DMS 273 (cell line): Measurements from ENCODE around the gene LAIR2.

ENCODE experiments used
- DNase-seq: peaks from one replicate; lab custom pipeline; 2025; ENCODE audit not compliant: unreplicated experiment; lab: John Stamatoyannopoulos, UW

LAIR2 gene

GRCh38 chr19:54532528-54532927, 29.9 kb downstream of the LAIR2 start:
- DNase-seq: no peak

DNA sequence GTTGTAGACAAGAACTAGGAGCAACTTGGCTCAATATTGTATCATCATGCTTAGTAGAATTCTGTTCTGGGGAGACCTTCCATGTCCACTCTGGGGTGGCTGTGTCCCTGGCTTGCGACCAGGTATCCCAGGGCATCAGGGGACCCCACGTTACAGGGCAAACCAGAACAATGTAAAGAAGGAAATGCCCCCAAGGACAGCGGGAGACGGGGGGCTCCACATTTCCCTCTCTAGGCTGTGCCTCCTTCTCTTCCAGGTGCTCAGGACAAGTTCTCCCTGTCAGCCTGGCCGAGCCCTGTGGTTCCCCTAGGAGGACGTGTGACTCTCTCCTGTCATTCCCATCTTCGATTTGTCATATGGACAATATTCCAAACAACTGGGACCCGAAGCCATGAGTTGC, 30.8 kb downstream of the LAIR2 start:
- DNase-seq: no peak

DNA sequence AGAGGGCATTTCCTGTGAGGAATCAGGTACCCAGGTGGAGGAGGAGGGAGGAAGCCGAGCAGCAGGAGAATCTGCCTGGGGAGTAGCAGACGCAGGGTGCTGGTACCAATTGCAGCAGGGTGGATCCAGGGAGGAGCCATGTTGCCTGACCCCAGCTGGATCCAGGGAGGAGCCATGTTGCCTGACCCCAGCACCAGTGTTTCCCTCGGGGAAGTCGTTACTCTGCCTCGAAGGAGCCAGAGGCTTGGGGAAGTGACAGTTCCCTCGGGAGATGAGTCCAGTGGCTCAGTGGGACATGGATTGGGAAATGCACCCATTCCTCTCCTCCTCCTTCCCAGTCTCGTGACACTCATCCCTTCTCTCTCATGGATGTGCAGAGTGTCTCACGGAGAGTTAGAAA, 31.5 kb downstream of the LAIR2 start:
- no peak for DNase-seq

DNA sequence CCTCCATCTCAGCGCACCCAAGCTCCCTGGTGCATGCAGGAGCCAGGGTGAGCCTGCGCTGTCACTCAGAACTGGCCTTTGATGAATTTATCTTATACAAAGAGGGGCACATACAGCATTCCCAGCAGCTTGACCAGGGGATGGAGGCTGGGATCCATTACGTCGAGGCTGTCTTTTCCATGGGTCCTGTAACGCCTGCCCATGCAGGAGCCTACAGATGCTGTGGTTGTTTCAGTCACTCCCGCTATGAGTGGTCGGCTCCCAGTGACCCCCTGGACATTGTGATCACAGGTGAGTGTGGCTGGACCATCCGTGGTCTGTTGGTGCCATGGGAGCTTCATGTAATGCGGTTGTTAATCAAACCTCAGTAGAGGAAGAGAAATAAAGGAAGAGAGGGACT, 33.0 kb downstream of the LAIR2 start:
- DNase-seq: no peak

GRCh38 chr19:54536956-54537355, 34.3 kb downstream of the LAIR2 start:
- no peak for DNase-seq

- DNase-seq: no peak
Measured at GRCh38 chr19:54541712-54542111, 39.1 kb downstream of the LAIR2 start.

- DNase-seq: no peak
Measured at GRCh38 chr19:54548806-54549205, 46.2 kb downstream of the LAIR2 start.

DNA sequence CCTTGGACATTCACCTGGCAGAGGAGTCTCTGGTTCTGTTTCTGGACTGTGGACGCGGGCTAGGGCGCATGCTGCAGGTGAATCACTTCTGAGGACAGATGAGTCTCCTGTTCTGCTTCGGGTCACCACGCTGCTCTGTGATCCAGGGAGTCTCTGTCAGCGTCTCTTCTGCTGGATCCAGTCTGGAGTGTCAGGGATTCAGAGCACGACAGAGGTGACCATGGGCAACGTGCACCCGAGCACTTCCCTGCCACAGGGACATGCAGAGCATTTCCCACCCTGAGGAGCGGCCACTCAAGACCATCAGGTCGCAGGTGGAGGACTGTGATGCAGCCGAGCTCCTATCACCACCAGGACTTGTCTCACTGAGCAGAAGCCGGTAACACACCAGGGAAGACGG, 46.6 kb downstream of the LAIR2 start:
- no peak for DNase-seq

DNA sequence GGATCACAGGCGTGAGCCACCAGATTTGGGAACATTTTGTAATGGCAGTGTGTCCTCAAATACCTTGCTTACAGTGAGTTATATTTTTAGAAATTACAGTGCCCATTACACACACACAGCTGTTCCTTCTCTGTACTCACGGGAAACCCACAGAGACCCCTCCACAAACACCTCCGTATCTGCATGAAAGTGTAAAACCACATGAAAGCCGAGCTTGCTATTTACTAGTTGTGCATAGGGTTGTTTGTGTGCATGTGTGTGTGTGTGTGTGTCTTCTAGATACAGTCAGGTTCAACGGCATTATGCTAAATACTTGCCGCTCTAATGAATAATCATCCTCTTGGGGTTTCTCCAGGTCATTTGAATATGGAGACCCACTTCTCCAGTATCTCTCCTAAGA, 48.7 kb downstream of the LAIR2 start:
- no peak for DNase-seq

- DNase-seq: no peak
Measured at GRCh38 chr19:54551950-54552912, 49.6 kb downstream of the LAIR2 start.

- no peak for DNase-seq
Measured at GRCh38 chr19:54552913-54553310, 50.3 kb downstream of the LAIR2 start.

- no peak for DNase-seq
Measured at GRCh38 chr19:54554006-54554405, 51.4 kb downstream of the LAIR2 start.

- DNase-seq: no peak
Measured at GRCh38 chr19:54554896-54555295, 52.3 kb downstream of the LAIR2 start.

- no peak for DNase-seq
Measured at GRCh38 chr19:54556194-54556593, 53.6 kb downstream of the LAIR2 start.

DNA sequence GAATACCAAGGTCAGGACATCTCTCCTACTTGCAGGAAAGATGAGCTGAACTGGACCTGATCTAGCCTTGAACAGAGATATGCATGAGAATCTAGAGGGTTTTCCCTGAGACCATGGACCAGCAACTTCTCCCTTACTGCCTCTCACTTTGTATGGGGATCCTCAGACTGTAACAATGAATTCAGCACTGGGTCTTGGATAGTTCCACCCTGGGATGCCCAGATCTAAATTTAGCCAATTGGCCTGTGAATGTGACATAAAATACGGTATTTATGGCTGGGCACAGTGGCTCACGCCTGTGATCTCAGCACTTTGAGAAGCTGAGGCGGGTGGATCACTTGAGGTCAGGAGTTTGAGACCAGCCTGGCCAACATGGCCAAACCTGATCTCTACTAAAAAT, 55.7 kb downstream of the LAIR2 start:
- DNase-seq: no peak
